ENCODE results near the gene RNF43. TPM values are rescaled to one million over a fixed set of nuclear protein-coding genes. Genes with fewer than 3 reads are reported as not detected.

RNF43 gene
- total RNA-seq, 2 experiments from 2014 or later: 0.69 to 1.9 TPM

- no peak for TF ChIP-seq CTCF (IDR thresholded peaks at IDR 0.05)
- intact Hi-C loops (cut with DNase I, micrococcal nuclease): no loop called here
- peaks cover 30% of the 10 kb centered on the region for H3K4me1 ChIP-seq (ENCODE audit: insufficient read depth, low read length)
- Mint-ChIP-seq H3K36me3 (ENCODE audit: low read depth) (no peaks in the 10 kb centered on the region), H3K4me1 (ENCODE audit: low read depth) (peaks cover 50% of the 10 kb centered on the region), H3K27ac (no peak overlapping the region), H3K27me3 (no peaks in the 10 kb centered on the region), H3K9me3 (no peaks in the 10 kb centered on the region), H3K4me3 (no peak overlapping the region)
- DNase-seq: peak in 1 of 14 experiments; percentile 23
- no peak overlapping the region for H3K4me3 ChIP-seq (ENCODE audit: low read length)
- H3K27me3 ChIP-seq (ENCODE audit: control insufficient read depth in 1 of 2, insufficient read depth in 2 of 2, low read length in 2 of 2): no peaks in the 10 kb centered on the region
- no peak overlapping the region for H3K27ac ChIP-seq (ENCODE audit: low read depth in 1 of 2, low read length in 2 of 2)
- no peak for ATAC-seq (ENCODE audit: poor library complexity)
- ChIA-PET CTCF (interaction anchor here (0.5 to 1.1 kb wide), 2 partner anchors 14 to 37 kb away, joined by 3 read pairs; no protein-coding TSS in a partner anchor), POLR2A (interaction anchor here (0.8 to 3.1 kb wide), 9 partner anchors 15 to 43 kb away, joined by 3 to 12 read pairs (median 5); partner anchors contain the start of genes RNF43 and SUPT4H1)
- no peaks in the 10 kb centered on the region for H3K9me3 ChIP-seq (ENCODE audit: control insufficient read depth in 1 of 2, insufficient read depth in 1 of 2, low read length in 2 of 2)
- H3K36me3 ChIP-seq (ENCODE audit: insufficient read depth, low read length): no peaks in the 10 kb centered on the region
These were observed 36.9 kb downstream of the RNF43 start for GRCh38 chr17:58380207-58381123.

GRCh38 chr17:58379511-58379824 is 37.9 kb downstream of the RNF43 start:
- ChIA-PET POLR2A (interaction anchor here (0.8 to 3.1 kb wide), 5 partner anchors 17 to 42 kb away, joined by 3 to 11 read pairs (median 5); partner anchors contain the start of genes RNF43 and SUPT4H1), CTCF (interaction anchor here (1.1 kb wide), 1 partner anchor 38 kb away, joined by 3 read pairs; no protein-coding TSS in a partner anchor)
- Mint-ChIP-seq H3K36me3 (ENCODE audit: low read depth) (no peaks in the 10 kb centered on the region), H3K4me3 (peak overlapping the region; percentile 2), H3K4me1 (ENCODE audit: low read depth) (peaks cover 50% of the 10 kb centered on the region), H3K27ac (no peak overlapping the region), H3K9me3 (no peaks in the 10 kb centered on the region), H3K27me3 (no peaks in the 10 kb centered on the region)
- H3K4me1 ChIP-seq (ENCODE audit: insufficient read depth, low read length): peaks cover 30% of the 10 kb centered on the region
- no peaks in the 10 kb centered on the region for H3K9me3 ChIP-seq (ENCODE audit: control insufficient read depth in 1 of 2, insufficient read depth in 1 of 2, low read length in 2 of 2)
- DNase-seq: no peak
- no peak overlapping the region for H3K27ac ChIP-seq (ENCODE audit: low read depth in 1 of 2, low read length in 2 of 2)
- H3K36me3 ChIP-seq (ENCODE audit: insufficient read depth, low read length): no peaks in the 10 kb centered on the region
- intact Hi-C loops (cut with DNase I, micrococcal nuclease): no loop called here
- no peak for ATAC-seq (ENCODE audit: poor library complexity)
- no peaks in the 10 kb centered on the region for H3K27me3 ChIP-seq (ENCODE audit: control insufficient read depth in 1 of 2, insufficient read depth in 2 of 2, low read length in 2 of 2)
- no peak for TF ChIP-seq CTCF (IDR thresholded peaks at IDR 0.05)
- H3K4me3 ChIP-seq (ENCODE audit: low read length): no peak overlapping the region

GRCh38 chr17:58378733-58379510 is 38.4 kb downstream of the RNF43 start:
- ATAC-seq (ENCODE audit: poor library complexity) (no peak), DNase-seq (peak in 3 of 14 experiments; percentile 31 to 50 (median 40))
- H3K27me3 ChIP-seq (ENCODE audit: control insufficient read depth in 1 of 2, insufficient read depth in 2 of 2, low read length in 2 of 2): no peaks in the 10 kb centered on the region
- intact Hi-C loops (cut with DNase I, micrococcal nuclease): no loop called here
- H3K9me3 ChIP-seq (ENCODE audit: control insufficient read depth in 1 of 2, insufficient read depth in 1 of 2, low read length in 2 of 2): no peaks in the 10 kb centered on the region
- H3K36me3 ChIP-seq (ENCODE audit: insufficient read depth, low read length): no peaks in the 10 kb centered on the region
- Mint-ChIP-seq H3K27me3 (no peaks in the 10 kb centered on the region), H3K4me3 (peak overlapping the region; percentile 9), H3K36me3 (ENCODE audit: low read depth) (no peaks in the 10 kb centered on the region), H3K9me3 (no peaks in the 10 kb centered on the region), H3K27ac (no peak overlapping the region), H3K4me1 (ENCODE audit: low read depth) (peaks cover 50% of the 10 kb centered on the region)
- ChIA-PET POLR2A (interaction anchor here (1.2 to 3.1 kb wide), 5 partner anchors 16 to 41 kb away, joined by 3 to 11 read pairs (median 5); partner anchors contain the start of gene RNF43), CTCF (interaction anchor here (0.6 to 1.1 kb wide), 2 partner anchors 39 to 676 kb away, joined by 3 read pairs; no protein-coding TSS in a partner anchor)
- peaks cover 30% of the 10 kb centered on the region for H3K4me1 ChIP-seq (ENCODE audit: insufficient read depth, low read length)
- no peak overlapping the region for H3K4me3 ChIP-seq (ENCODE audit: low read length)
- H3K27ac ChIP-seq (ENCODE audit: low read depth in 1 of 2, low read length in 2 of 2): no peak overlapping the region
- TF ChIP-seq CTCF (IDR thresholded peaks at IDR 0.05): no peak

Data from CD4-positive, alpha-beta T cell (primary cell).